Measurements from ENCODE around the gene KRT80.

Gene KRT80

GRCh38 chr12:52209321-52209720, 17.5 kb upstream of the KRT80 start:
- Mint-ChIP-seq H3K9me3 (no peaks in the 10 kb centered on the region), H3K4me3 (no peak overlapping the region), H3K27me3 (ENCODE audit: low read depth) (peaks cover 15% of the 10 kb centered on the region), H3K36me3 (ENCODE audit: low read depth) (no peaks in the 10 kb centered on the region), H3K27ac (no peak overlapping the region), H3K4me1 (ENCODE audit: low read depth) (peaks cover 7% of the 10 kb centered on the region)

GRCh38 chr12:52208424-52209165, 16.8 kb upstream of the KRT80 start:
- H3K27me3 Mint-ChIP-seq (ENCODE audit: low read depth), result peaks cover 13% of the 10 kb centered on the region

GRCh38 chr12:52207895-52208294, 16.1 kb upstream of the KRT80 start:
- H3K27ac Mint-ChIP-seq, result no peak overlapping the region
- no peaks in the 10 kb centered on the region for H3K9me3 Mint-ChIP-seq
- peaks cover 1% of the 10 kb centered on the region for H3K4me1 Mint-ChIP-seq (ENCODE audit: low read depth)
- no peak overlapping the region for H3K4me3 Mint-ChIP-seq
- peaks cover 13% of the 10 kb centered on the region for H3K27me3 Mint-ChIP-seq (ENCODE audit: low read depth)
- H3K36me3 Mint-ChIP-seq (ENCODE audit: low read depth), result no peaks in the 10 kb centered on the region

More at GRCh38 chr12:52208424-52209165, 16.8 kb upstream of the KRT80 start:
- peaks cover 3% of the 10 kb centered on the region for H3K4me1 Mint-ChIP-seq (ENCODE audit: low read depth)
- H3K9me3 Mint-ChIP-seq, result no peaks in the 10 kb centered on the region
- no peak overlapping the region for H3K27ac Mint-ChIP-seq
- H3K36me3 Mint-ChIP-seq (ENCODE audit: low read depth), result no peaks in the 10 kb centered on the region
- H3K4me3 Mint-ChIP-seq, result no peak overlapping the region

GRCh38 chr12:52207106-52207505, 15.3 kb upstream of the KRT80 start:
- no peak overlapping the region for H3K27ac Mint-ChIP-seq
- H3K27me3 Mint-ChIP-seq (ENCODE audit: low read depth), result peaks cover 15% of the 10 kb centered on the region
- no peak overlapping the region for H3K4me3 Mint-ChIP-seq

GRCh38 chr12:52206304-52207040, 14.7 kb upstream of the KRT80 start:
- Mint-ChIP-seq H3K36me3 (ENCODE audit: low read depth) (no peaks in the 10 kb centered on the region), H3K9me3 (no peaks in the 10 kb centered on the region), H3K4me1 (ENCODE audit: low read depth) (peaks cover 1% of the 10 kb centered on the region), H3K27me3 (ENCODE audit: low read depth) (peaks cover 17% of the 10 kb centered on the region), H3K4me3 (no peak overlapping the region), H3K27ac (no peak overlapping the region)

More at GRCh38 chr12:52207106-52207505, 15.3 kb upstream of the KRT80 start:
- Mint-ChIP-seq H3K9me3 (no peaks in the 10 kb centered on the region), H3K4me1 (ENCODE audit: low read depth) (peaks cover 1% of the 10 kb centered on the region), H3K36me3 (ENCODE audit: low read depth) (no peaks in the 10 kb centered on the region)

GRCh38 chr12:52205612-52206303, 13.9 kb upstream of the KRT80 start:
- Mint-ChIP-seq H3K4me3 (no peak overlapping the region), H3K27ac (no peak overlapping the region), H3K4me1 (ENCODE audit: low read depth) (peaks cover 1% of the 10 kb centered on the region), H3K27me3 (ENCODE audit: low read depth) (peaks cover 23% of the 10 kb centered on the region), H3K9me3 (no peaks in the 10 kb centered on the region), H3K36me3 (ENCODE audit: low read depth) (no peaks in the 10 kb centered on the region)

- no peaks in the 10 kb centered on the region for H3K36me3 Mint-ChIP-seq (ENCODE audit: low read depth)
- H3K4me3 Mint-ChIP-seq, result no peak overlapping the region
- peaks cover 1% of the 10 kb centered on the region for H3K4me1 Mint-ChIP-seq (ENCODE audit: low read depth)
- H3K27ac Mint-ChIP-seq, result no peak overlapping the region
- no peaks in the 10 kb centered on the region for H3K9me3 Mint-ChIP-seq
- H3K27me3 Mint-ChIP-seq (ENCODE audit: low read depth), result peaks cover 23% of the 10 kb centered on the region
Observed at GRCh38 chr12:52204931-52205505, 13.2 kb upstream of the KRT80 start.

- Mint-ChIP-seq H3K27me3 (ENCODE audit: low read depth) (peaks cover 18% of the 10 kb centered on the region), H3K36me3 (ENCODE audit: low read depth) (no peaks in the 10 kb centered on the region), H3K4me3 (no peak overlapping the region), H3K9me3 (no peaks in the 10 kb centered on the region), H3K4me1 (ENCODE audit: low read depth) (peaks cover 1% of the 10 kb centered on the region), H3K27ac (no peak overlapping the region)
Observed at GRCh38 chr12:52204095-52204930, 12.5 kb upstream of the KRT80 start.

GRCh38 chr12:52203079-52203921, 11.5 kb upstream of the KRT80 start:
- Mint-ChIP-seq H3K27ac (peak overlapping the region; percentile 2), H3K27me3 (ENCODE audit: low read depth) (peaks cover 14% of the 10 kb centered on the region), H3K36me3 (ENCODE audit: low read depth) (no peaks in the 10 kb centered on the region), H3K4me1 (ENCODE audit: low read depth) (peaks cover 1% of the 10 kb centered on the region), H3K4me3 (no peak overlapping the region), H3K9me3 (no peaks in the 10 kb centered on the region)

GRCh38 chr12:52202361-52203078, 10.7 kb upstream of the KRT80 start:
- Mint-ChIP-seq H3K27me3 (ENCODE audit: low read depth) (peaks cover 14% of the 10 kb centered on the region), H3K4me1 (ENCODE audit: low read depth) (peaks cover 1% of the 10 kb centered on the region), H3K36me3 (ENCODE audit: low read depth) (no peaks in the 10 kb centered on the region), H3K9me3 (no peaks in the 10 kb centered on the region), H3K27ac (no peak overlapping the region), H3K4me3 (no peak overlapping the region)

GRCh38 chr12:52201451-52201839, 9.6 kb upstream of the KRT80 start:
- Mint-ChIP-seq H3K27me3 (ENCODE audit: low read depth) (peaks cover 14% of the 10 kb centered on the region), H3K27ac (no peak overlapping the region), H3K4me1 (ENCODE audit: low read depth) (peaks cover 1% of the 10 kb centered on the region), H3K4me3 (no peak overlapping the region), H3K9me3 (no peaks in the 10 kb centered on the region), H3K36me3 (ENCODE audit: low read depth) (no peaks in the 10 kb centered on the region)

GRCh38 chr12:52200781-52201450, 9.1 kb upstream of the KRT80 start:
- H3K27me3 Mint-ChIP-seq (ENCODE audit: low read depth), result peaks cover 14% of the 10 kb centered on the region
- no peaks in the 10 kb centered on the region for H3K36me3 Mint-ChIP-seq (ENCODE audit: low read depth)
- no peak overlapping the region for H3K27ac Mint-ChIP-seq
- H3K4me3 Mint-ChIP-seq, result no peak overlapping the region
- H3K9me3 Mint-ChIP-seq, result no peaks in the 10 kb centered on the region
- peaks cover 1% of the 10 kb centered on the region for H3K4me1 Mint-ChIP-seq (ENCODE audit: low read depth)
